Ishikawa (cell line): Measurements from ENCODE around the gene TRH.

ENCODE experiments used
- CREB1 ChIP-seq: IDR thresholded peaks from 2 replicates; pipeline ENCODE4 v1.6.1; 2012; ENCODE audit warnings: low read depth
- EP300 ChIP-seq: IDR thresholded peaks from 2 replicates; pipeline ENCODE4 v1.6.1; 2012; ENCODE audit warnings: borderline replicate concordance
- RAD21 ChIP-seq: IDR thresholded peaks from 2 replicates; pipeline ENCODE4 v1.6.1; 2012; ENCODE audit warnings: low read depth
- TAF1 ChIP-seq: IDR thresholded peaks from 2 replicates; pipeline ENCODE4 v1.6.1; 2012; ENCODE audit warnings: low read depth, mild to moderate bottlenecking
- YY1 ChIP-seq: IDR thresholded peaks from 2 replicates; pipeline ENCODE4 v1.6.1; 2012; ENCODE audit warnings: low read depth
- TF ChIP-seq, protein P1 (sequence below): IDR thresholded peaks from 2 replicates; pipeline ENCODE4 v1.6.1; 2012; ENCODE audit warnings: low read depth, mild to moderate bottlenecking
- TF ChIP-seq, protein P2 (sequence below): IDR thresholded peaks from 2 replicates; pipeline ENCODE4 v1.6.1; 2012
- TF ChIP-seq, protein P3 (sequence below): IDR thresholded peaks from 2 replicates; pipeline ENCODE4 v1.6.1; 2012

DNA sequence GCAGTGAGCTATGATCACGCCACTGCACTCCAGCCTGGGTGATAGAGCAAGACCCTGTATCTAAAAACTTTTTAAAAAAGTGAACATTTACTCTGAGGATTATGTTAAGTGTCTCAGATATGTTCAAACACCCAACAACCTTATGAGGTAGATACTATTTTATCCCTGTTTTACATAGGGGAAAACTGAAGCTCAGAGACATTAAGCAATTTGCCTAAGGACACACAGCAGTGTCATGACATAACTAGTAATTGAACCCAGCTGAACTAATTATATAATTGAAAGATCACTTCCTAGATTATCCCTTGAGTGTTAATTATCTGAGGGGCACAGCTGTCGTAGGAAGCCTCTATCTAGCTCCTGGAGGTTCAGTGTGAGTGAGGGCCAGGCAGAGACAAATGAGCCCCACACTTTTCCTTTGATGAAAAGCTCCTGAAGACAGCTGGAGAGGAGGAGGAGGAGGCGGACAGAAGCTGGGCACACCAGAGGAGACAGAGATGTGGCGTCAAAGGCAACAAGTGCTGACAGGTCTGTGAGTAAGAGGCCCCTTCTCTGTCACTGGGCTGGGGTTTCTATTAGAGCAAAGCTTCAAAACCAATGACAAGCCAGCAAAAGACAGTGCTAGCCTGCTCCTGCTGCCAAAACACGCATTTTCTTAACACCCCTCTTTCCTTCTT, 20.5 kb downstream of the TRH start:
- no peak for TF ChIP-seq EP300
- TF ChIP-seq TAF1 = no peak
- TF ChIP-seq, protein P1, sequence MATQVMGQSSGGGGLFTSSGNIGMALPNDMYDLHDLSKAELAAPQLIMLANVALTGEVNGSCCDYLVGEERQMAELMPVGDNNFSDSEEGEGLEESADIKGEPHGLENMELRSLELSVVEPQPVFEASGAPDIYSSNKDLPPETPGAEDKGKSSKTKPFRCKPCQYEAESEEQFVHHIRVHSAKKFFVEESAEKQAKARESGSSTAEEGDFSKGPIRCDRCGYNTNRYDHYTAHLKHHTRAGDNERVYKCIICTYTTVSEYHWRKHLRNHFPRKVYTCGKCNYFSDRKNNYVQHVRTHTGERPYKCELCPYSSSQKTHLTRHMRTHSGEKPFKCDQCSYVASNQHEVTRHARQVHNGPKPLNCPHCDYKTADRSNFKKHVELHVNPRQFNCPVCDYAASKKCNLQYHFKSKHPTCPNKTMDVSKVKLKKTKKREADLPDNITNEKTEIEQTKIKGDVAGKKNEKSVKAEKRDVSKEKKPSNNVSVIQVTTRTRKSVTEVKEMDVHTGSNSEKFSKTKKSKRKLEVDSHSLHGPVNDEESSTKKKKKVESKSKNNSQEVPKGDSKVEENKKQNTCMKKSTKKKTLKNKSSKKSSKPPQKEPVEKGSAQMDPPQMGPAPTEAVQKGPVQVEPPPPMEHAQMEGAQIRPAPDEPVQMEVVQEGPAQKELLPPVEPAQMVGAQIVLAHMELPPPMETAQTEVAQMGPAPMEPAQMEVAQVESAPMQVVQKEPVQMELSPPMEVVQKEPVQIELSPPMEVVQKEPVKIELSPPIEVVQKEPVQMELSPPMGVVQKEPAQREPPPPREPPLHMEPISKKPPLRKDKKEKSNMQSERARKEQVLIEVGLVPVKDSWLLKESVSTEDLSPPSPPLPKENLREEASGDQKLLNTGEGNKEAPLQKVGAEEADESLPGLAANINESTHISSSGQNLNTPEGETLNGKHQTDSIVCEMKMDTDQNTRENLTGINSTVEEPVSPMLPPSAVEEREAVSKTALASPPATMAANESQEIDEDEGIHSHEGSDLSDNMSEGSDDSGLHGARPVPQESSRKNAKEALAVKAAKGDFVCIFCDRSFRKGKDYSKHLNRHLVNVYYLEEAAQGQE = no peak
- TF ChIP-seq YY1 = no peak
- TF ChIP-seq, protein P2, sequence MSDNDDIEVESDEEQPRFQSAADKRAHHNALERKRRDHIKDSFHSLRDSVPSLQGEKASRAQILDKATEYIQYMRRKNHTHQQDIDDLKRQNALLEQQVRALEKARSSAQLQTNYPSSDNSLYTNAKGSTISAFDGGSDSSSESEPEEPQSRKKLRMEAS = no peak
- TF ChIP-seq RAD21 = no peak
- no peak for TF ChIP-seq CREB1
- TF ChIP-seq, protein P3, sequence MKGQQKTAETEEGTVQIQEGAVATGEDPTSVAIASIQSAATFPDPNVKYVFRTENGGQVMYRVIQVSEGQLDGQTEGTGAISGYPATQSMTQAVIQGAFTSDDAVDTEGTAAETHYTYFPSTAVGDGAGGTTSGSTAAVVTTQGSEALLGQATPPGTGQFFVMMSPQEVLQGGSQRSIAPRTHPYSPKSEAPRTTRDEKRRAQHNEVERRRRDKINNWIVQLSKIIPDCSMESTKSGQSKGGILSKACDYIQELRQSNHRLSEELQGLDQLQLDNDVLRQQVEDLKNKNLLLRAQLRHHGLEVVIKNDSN = no peak
